Panc1 (cell line): ENCODE results near the gene KRT6A. TPM values are rescaled to one million over a fixed set of nuclear protein-coding genes. Genes with fewer than 3 reads are reported as not detected.
"Not testable (repeated sequence)": the region's sequence is repeated elsewhere in the genome, so short reads cannot be mapped to it uniquely, and the experiment has no call there.

Experiments
- ATAC-seq: fragments of 200-7000 bp; cut with Tn5 transposase; 2 replicates; pipeline ENCODE4 v1.9.1; 2020; ENCODE audit warnings: mild to moderate bottlenecking, moderate library complexity
- BruUV-seq: library from RNA; stranded (reverse); fragments of 400-500 nt; replicated peaks from 2 replicates; lab custom pipeline; 2021; lab: Mats Ljungman, UMichigan
- CTCF ChIA-PET: fragments of 300-600 bp; sonication (Branson Sonifier 250); formaldehyde crosslinking; loops from one replicate; lab custom pipeline; 2022; ENCODE audit warnings: antibody characterized with exemption; lab: Charles Lee
- POLR2A ChIA-PET: fragments of 300-600 bp; sonication (Branson Sonifier 250); formaldehyde crosslinking; loops from one replicate; lab custom pipeline; 2022; ENCODE audit warnings: antibody characterized with exemption; lab: Charles Lee
- DNase-seq: peaks from one replicate; pipeline ENCODE4 v3.0.0-alpha.2; 2010; ENCODE audit warnings: low read depth, low spot score
- H3K27ac ChIP-seq: 2 replicates; pipeline ENCODE4 v1.5.1; 2011; ENCODE audit warnings: mild to moderate bottlenecking, low read length, inconsistent platforms
- H3K27me3 ChIP-seq: fragments of 200-500 bp; sonication (Bioruptor generic); 2 replicates; pipeline ENCODE4 v1.6.0; 2014; ENCODE audit warnings: low read length, inconsistent platforms; ENCODE audit not compliant: control insufficient read depth, insufficient read depth
- H3K36me3 ChIP-seq: fragments of 200-500 bp; sonication (Bioruptor generic); 2 replicates; pipeline ENCODE4 v1.5.1; 2014; ENCODE audit warnings: inconsistent platforms, mild to moderate bottlenecking, low read length, moderate library complexity; ENCODE audit not compliant: control insufficient read depth, insufficient read depth
- H3K4me1 ChIP-seq: 2 replicates; pipeline ENCODE4 v1.5.1; 2011; ENCODE audit warnings: inconsistent platforms, mild to moderate bottlenecking, low read length, moderate library complexity; ENCODE audit not compliant: control insufficient read depth, insufficient read depth
- H3K4me3 ChIP-seq, 2 experiments: 2 replicates each; pipeline ENCODE4 v1.5.1; 2011 to 2012; ENCODE audit warnings: low read depth in 2 of 2, low read length in 2 of 2, mild to moderate bottlenecking in 2 of 2, inconsistent platforms in 1 of 2, moderate library complexity in 1 of 2
- H3K9me3 ChIP-seq: fragments of 200-500 bp; sonication (Bioruptor generic); 2 replicates; pipeline ENCODE4 v1.5.1; 2014; ENCODE audit warnings: low read depth, mild to moderate bottlenecking, inconsistent platforms, low read length, moderate library complexity; ENCODE audit not compliant: control insufficient read depth, insufficient read depth
- POLR2AphosphoS5 ChIP-seq: IDR thresholded peaks from 2 replicates; pipeline ENCODE4 v1.6.1; 2012; ENCODE audit warnings: mild to moderate bottlenecking, low read depth, low read length, moderate library complexity
- SIN3A ChIP-seq: IDR thresholded peaks from 2 replicates; pipeline ENCODE4 v1.6.1; 2012; ENCODE audit warnings: low read depth, mild to moderate bottlenecking, low read length, moderate library complexity, borderline replicate concordance; ENCODE audit not compliant: insufficient read depth
- TCF7L2 ChIP-seq: IDR thresholded peaks from 2 replicates; pipeline ENCODE4 v1.6.1; 2011; ENCODE audit warnings: mild to moderate bottlenecking, low read depth, low read length, inconsistent platforms
- in situ Hi-C: cut with HindIII; loops from 2 replicates; pipeline ENCODE4 v1.10.0; 2016; ENCODE audit warnings: low sequenced_read_pairs, low pct_unique_long_range_greater_than_20kb
- intact Hi-C: fragments of 100-400 bp; cut with micrococcal nuclease; formaldehyde crosslinking; loops from one replicate; pipeline ENCODE4 v1.10.0; 2022; ENCODE audit not compliant: unreplicated experiment
- total RNA-seq: library from RNA; stranded (reverse); gene quantifications from one replicate; pipeline ENCODE4 v1.2.1, GENCODE V29; 2021; ENCODE audit not compliant: unreplicated experiment
- TF ChIP-seq, protein P1 (sequence below): fragments of 450-650 bp; IDR thresholded peaks from 2 replicates; pipeline ENCODE4 v1.5.1; 2017; ENCODE audit warnings: mild to moderate bottlenecking
- TF ChIP-seq, protein P2 (sequence below), 2 experiments: IDR thresholded peaks; 2 replicates each; pipeline ENCODE4 v1.6.1; 2011 to 2012; ENCODE audit warnings: low read depth in 2 of 2, control low read depth in 1 of 2, low read length in 1 of 2, mild to moderate bottlenecking in 1 of 2, moderate library complexity in 1 of 2; ENCODE audit not compliant: insufficient read depth in 1 of 2

The KRT6A gene
- total RNA-seq, 1 experiment from 2014 or later, result not detected

DNA sequence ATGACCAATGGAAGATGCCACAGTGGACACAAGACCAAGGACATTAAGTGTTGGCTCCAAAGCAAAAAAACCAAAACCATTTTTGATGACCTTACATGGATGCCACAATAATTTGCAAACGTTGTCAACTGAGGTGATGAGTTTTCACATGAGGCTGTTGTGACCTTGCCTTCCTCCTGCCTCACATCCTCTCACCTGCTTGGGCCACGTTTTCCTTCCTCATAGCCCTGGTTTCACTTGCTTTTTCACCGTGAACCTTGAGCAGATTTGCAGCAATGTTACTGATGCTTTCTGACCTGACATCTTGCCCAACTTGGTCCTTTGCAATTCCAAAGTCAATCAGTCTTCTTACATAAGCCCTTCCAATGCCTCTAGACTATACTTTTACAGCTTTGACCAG, 44.8 kb downstream of the KRT6A start:
- DNase-seq, result no peak
- no peak for TF ChIP-seq POLR2AphosphoS5
- TF ChIP-seq SIN3A, result no peak
- TF ChIP-seq, protein P1, sequence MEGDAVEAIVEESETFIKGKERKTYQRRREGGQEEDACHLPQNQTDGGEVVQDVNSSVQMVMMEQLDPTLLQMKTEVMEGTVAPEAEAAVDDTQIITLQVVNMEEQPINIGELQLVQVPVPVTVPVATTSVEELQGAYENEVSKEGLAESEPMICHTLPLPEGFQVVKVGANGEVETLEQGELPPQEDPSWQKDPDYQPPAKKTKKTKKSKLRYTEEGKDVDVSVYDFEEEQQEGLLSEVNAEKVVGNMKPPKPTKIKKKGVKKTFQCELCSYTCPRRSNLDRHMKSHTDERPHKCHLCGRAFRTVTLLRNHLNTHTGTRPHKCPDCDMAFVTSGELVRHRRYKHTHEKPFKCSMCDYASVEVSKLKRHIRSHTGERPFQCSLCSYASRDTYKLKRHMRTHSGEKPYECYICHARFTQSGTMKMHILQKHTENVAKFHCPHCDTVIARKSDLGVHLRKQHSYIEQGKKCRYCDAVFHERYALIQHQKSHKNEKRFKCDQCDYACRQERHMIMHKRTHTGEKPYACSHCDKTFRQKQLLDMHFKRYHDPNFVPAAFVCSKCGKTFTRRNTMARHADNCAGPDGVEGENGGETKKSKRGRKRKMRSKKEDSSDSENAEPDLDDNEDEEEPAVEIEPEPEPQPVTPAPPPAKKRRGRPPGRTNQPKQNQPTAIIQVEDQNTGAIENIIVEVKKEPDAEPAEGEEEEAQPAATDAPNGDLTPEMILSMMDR, result no peak
- TF ChIP-seq, protein P2, sequence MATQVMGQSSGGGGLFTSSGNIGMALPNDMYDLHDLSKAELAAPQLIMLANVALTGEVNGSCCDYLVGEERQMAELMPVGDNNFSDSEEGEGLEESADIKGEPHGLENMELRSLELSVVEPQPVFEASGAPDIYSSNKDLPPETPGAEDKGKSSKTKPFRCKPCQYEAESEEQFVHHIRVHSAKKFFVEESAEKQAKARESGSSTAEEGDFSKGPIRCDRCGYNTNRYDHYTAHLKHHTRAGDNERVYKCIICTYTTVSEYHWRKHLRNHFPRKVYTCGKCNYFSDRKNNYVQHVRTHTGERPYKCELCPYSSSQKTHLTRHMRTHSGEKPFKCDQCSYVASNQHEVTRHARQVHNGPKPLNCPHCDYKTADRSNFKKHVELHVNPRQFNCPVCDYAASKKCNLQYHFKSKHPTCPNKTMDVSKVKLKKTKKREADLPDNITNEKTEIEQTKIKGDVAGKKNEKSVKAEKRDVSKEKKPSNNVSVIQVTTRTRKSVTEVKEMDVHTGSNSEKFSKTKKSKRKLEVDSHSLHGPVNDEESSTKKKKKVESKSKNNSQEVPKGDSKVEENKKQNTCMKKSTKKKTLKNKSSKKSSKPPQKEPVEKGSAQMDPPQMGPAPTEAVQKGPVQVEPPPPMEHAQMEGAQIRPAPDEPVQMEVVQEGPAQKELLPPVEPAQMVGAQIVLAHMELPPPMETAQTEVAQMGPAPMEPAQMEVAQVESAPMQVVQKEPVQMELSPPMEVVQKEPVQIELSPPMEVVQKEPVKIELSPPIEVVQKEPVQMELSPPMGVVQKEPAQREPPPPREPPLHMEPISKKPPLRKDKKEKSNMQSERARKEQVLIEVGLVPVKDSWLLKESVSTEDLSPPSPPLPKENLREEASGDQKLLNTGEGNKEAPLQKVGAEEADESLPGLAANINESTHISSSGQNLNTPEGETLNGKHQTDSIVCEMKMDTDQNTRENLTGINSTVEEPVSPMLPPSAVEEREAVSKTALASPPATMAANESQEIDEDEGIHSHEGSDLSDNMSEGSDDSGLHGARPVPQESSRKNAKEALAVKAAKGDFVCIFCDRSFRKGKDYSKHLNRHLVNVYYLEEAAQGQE (IDR thresholded peaks at IDR 0.05; ENCODE audit: insufficient read depth in 1 of 2, low read depth in 2 of 2, low read length in 1 of 2), result no peak
- no peak for TF ChIP-seq TCF7L2
- H3K36me3 ChIP-seq, result no peaks in the 10 kb centered on the region
- in situ Hi-C loops (no loop called here), intact Hi-C loops (no loop called here)
- ATAC-seq, result no peak
- ChIA-PET POLR2A (interaction anchor here (0.7 kb wide), 1 partner anchor 21 kb away, joined by 3 read pairs; no protein-coding TSS in a partner anchor), CTCF (interaction anchor here (1.6 kb wide), 1 partner anchor 57 kb away, joined by 3 read pairs; no protein-coding TSS in a partner anchor)
- no peak overlapping the region for H3K27ac ChIP-seq
- no peaks in the 10 kb centered on the region for H3K9me3 ChIP-seq
- no TSS peak for BruUV-seq
- peaks cover 3% of the 10 kb centered on the region; the same call in 1 of the 2 replicates for H3K27me3 ChIP-seq
- H3K4me3 ChIP-seq, result no peak overlapping the region
- H3K4me1 ChIP-seq, result no peaks in the 10 kb centered on the region

DNA sequence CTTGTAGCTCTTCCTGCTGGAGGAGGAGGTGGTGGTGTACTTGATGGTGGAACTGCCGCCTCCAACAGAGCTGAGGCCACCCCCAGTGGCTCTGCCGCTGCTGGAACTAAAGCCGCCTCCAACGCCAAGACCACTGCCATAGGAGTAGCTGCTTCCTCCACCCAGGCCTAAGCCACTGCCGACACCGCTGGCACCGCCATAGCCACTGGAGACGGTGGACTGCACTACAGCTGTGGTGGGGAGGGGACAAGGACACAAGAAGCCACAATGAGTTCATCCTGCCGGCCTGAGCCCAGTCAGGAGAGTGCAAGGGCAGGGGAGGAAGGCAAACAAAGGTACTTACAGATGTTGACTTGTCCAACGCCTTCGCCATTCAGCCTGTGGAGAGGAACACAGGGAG, 45.9 kb downstream of the KRT6A start:
- H3K4me1 ChIP-seq, BruUV-seq, in situ Hi-C loops, H3K36me3 ChIP-seq, H3K27me3 ChIP-seq, H3K4me3 ChIP-seq, POLR2A ChIA-PET, intact Hi-C loops, H3K27ac ChIP-seq, H3K9me3 ChIP-seq, DNase-seq, ATAC-seq: not testable (repeated sequence)
- CTCF ChIA-PET, result interaction anchor here (1.6 kb wide), 1 partner anchor 56 kb away, joined by 3 read pairs; no protein-coding TSS in a partner anchor

DNA sequence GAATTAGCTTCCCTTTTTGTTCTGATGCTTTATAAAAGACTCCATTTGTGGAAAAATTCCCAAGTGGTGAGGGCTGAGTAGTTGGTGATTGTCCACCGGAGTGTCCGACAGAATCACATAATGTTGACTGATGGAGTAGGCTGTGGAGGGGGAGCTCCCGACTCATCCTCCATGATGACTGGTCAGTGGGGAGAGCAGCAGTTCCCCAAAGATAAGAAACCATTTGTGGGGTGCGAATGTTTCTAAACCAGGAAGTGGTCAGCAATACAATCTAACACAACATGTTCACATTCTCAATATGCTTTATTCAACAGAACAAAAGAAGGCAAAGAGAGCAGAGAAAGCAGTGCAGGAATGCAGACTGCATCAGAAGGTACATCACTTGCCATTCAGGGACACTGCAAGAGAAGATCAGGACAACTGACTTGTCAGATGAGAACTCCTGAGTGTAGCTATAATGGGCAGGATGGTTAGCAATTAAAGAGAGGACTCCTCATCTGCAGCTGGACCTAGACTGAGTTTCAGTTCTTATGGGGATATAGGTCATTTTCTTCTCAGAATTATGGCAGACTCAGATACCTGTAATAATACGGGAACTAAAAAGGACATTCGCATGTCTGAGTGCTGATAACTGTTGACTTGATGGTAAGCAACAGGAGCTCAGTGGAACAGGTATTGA, 46.6 kb downstream of the KRT6A start:
- Histone ChIP-seq H3K4me1 (no peaks in the 10 kb centered on the region), H3K4me3 (no peak overlapping the region), H3K9me3 (no peaks in the 10 kb centered on the region), H3K36me3 (no peaks in the 10 kb centered on the region), H3K27me3 (peaks cover 3% of the 10 kb centered on the region; the same call in 1 of the 2 replicates), H3K27ac (no peak overlapping the region)
- DNase-seq, result no peak
- intact Hi-C loops, result no loop called here
- BruUV-seq, result no TSS peak
- TF ChIP-seq POLR2AphosphoS5 (no peak), TCF7L2 (no peak), SIN3A (no peak)
- TF ChIP-seq, protein P1, result no peak
- TF ChIP-seq, protein P2 (IDR thresholded peaks at IDR 0.05; ENCODE audit: insufficient read depth in 1 of 2, low read depth in 2 of 2, low read length in 1 of 2), result no peak
- ChIA-PET POLR2A (no interaction called here), CTCF (interaction anchor here (1.6 kb wide), 1 partner anchor 55 kb away, joined by 3 read pairs; no protein-coding TSS in a partner anchor)
- no peak for ATAC-seq
- in situ Hi-C loops, result no loop called here
